PC-3 (cell line): ENCODE measurements around the gene DNAJC8.

Experiments used
- EZH2 ChIP-seq: fragments of 300-600 bp; sonication (generic); IDR thresholded peaks from one replicate; pipeline ENCODE4 v1.6.1; 2017; ENCODE audit warnings: antibody characterized with exemption, mild to moderate bottlenecking, low read length; ENCODE audit not compliant: unreplicated experiment
- EZH2phosphoT487 ChIP-seq: fragments of 300-600 bp; sonication (generic); IDR thresholded peaks from 2 replicates; pipeline ENCODE4 v1.6.1; 2018; ENCODE audit warnings: mild to moderate bottlenecking, antibody characterized with exemption, low read length, borderline replicate concordance
- TF ChIP-seq, protein P1 (sequence below): fragments of 300-600 bp; sonication (generic); conservative IDR thresholded peaks from 2 replicates; pipeline ENCODE4 v1.5.1; 2017; ENCODE audit warnings: antibody characterized with exemption, low read depth, mild to moderate bottlenecking, low read length

DNA sequence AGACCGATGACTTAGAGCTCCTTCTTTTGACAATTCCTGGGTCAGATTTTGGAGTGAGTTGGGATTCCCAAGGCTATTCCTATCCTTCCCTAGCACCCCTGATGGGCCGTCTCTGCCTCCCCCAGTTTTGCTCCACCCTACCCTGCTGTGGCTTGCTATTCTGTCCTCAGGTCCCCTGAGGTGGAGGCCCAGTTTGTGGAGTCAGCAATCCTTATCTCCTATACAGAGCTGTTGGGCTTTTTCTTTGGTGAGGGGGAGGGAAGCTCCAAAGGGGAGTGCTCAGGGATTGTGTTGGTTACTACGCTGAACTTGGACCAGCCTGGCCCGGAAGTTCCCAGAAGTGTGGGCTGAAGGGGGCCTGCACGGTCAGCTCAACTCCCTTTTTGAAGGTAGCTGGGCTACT is 34.1 kb upstream of the DNAJC8 start:
- TF ChIP-seq, protein P1, sequence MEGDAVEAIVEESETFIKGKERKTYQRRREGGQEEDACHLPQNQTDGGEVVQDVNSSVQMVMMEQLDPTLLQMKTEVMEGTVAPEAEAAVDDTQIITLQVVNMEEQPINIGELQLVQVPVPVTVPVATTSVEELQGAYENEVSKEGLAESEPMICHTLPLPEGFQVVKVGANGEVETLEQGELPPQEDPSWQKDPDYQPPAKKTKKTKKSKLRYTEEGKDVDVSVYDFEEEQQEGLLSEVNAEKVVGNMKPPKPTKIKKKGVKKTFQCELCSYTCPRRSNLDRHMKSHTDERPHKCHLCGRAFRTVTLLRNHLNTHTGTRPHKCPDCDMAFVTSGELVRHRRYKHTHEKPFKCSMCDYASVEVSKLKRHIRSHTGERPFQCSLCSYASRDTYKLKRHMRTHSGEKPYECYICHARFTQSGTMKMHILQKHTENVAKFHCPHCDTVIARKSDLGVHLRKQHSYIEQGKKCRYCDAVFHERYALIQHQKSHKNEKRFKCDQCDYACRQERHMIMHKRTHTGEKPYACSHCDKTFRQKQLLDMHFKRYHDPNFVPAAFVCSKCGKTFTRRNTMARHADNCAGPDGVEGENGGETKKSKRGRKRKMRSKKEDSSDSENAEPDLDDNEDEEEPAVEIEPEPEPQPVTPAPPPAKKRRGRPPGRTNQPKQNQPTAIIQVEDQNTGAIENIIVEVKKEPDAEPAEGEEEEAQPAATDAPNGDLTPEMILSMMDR, result no peak
- TF ChIP-seq EZH2phosphoT487 (no peak), EZH2 (no peak)
